ENCODE measurements around the gene ZNF264. TPM values are rescaled to one million over a fixed set of nuclear protein-coding genes. Genes with fewer than 3 reads are reported as not detected.
A peak's percentile ranks its signal among the peaks of the same experiment; 100 is the strongest.

Gene ZNF264
- total and polyA plus RNA-seq, 2 donors (not counting 1 experiment from before 2014, with no cell fraction given), result 12.1 to 72.4 TPM

GRCh38 chr19:57190301-57190700, 999 bp upstream of the ZNF264 start:
- Histone ChIP-seq H2AFZ (ENCODE audit: insufficient read depth, low read depth, low read length, poor library complexity, severe bottlenecking) (peak overlapping the region; percentile 99), H3K4me3 (ENCODE audit: control extremely low read depth in 1 of 5, extremely low read depth in 1 of 5, insufficient read depth in 1 of 5, low read depth in 2 of 5, low read length in 4 of 5) (no peak overlapping the region), H3K9ac (ENCODE audit: low read length) (peak overlapping the region; percentile 76), H4K20me1 (ENCODE audit: control insufficient read depth, insufficient read depth, low read length, poor library complexity, severe bottlenecking) (peaks cover 6% of the 10 kb centered on the region), H3K9me3 (ENCODE audit: control extremely low read depth in 1 of 3, control insufficient read depth in 2 of 3, insufficient read depth in 1 of 3, low read length in 2 of 3) (peaks cover 5 to 31% (median 7%) of the 10 kb centered on the region in 3 donors), H3K27ac (ENCODE audit: low read length in 2 of 2) (no peak overlapping the region), H3K36me3 (replicated peaks in 1 of 2; ENCODE audit: control extremely low read depth in 1 of 2, control insufficient read depth in 1 of 2, extremely low read depth in 1 of 2, insufficient read depth in 2 of 2, low read length in 1 of 2) (peaks cover 4 to 20% of the 10 kb centered on the region in 2 experiments), H3K4me1 (ENCODE audit: control insufficient read depth in 2 of 2, insufficient read depth in 2 of 2, low read length in 2 of 2) (peaks cover 20 to 21% of the 10 kb centered on the region in 2 donors), H3K4me2 (replicated peaks; ENCODE audit: low read depth, low read length, poor library complexity, severe bottlenecking) (no peak overlapping the region), H3K79me2 (ENCODE audit: control insufficient read depth, insufficient read depth, low read length) (peaks cover 36% of the 10 kb centered on the region), H3K27me3 (replicated peaks in 1 of 4; ENCODE audit: control extremely low read depth in 1 of 4, control insufficient read depth in 3 of 4, insufficient read depth in 4 of 4, low read length in 3 of 4) (peaks cover 0 to 11% (median 4%) of the 10 kb centered on the region in 4 experiments)
- TF ChIP-seq CTCF (IDR thresholded peaks at IDR 0.05), result no peak
- TF ChIP-seq EZH2 (IDR thresholded peaks at IDR 0.05; ENCODE audit: borderline replicate concordance, insufficient read depth, low read depth, low read length, poor library complexity, severe bottlenecking), result no peak
- ATAC-seq (ENCODE audit: low read depth) (no peak), DNase-seq (no peak)
- H3K4me3 Mint-ChIP-seq, result peak overlapping the region; percentile 92
- H3K27me3 Mint-ChIP-seq, result peaks cover 12% of the 10 kb centered on the region
- POLR2A ChIA-PET, result no interaction called here
- 67% methylated on average over 2 of the region's 3 CpGs for WGBS (ENCODE audit: insufficient coverage)
- H3K27ac Mint-ChIP-seq, result peak overlapping the region; percentile 96
- CTCF ChIA-PET, result no interaction called here
- peaks cover 25% of the 10 kb centered on the region for H3K4me1 Mint-ChIP-seq
- peaks cover 17% of the 10 kb centered on the region for H3K9me3 Mint-ChIP-seq (ENCODE audit: insufficient read depth)
- intact Hi-C loops (cut with micrococcal nuclease), result loop anchor here (5.0 kb wide), 1 partner anchor 788 kb away; the partner anchor contains the start of gene ZNF583

- H3K4me2 ChIP-seq (replicated peaks; ENCODE audit: low read depth, low read length, poor library complexity, severe bottlenecking), result peak overlapping the region; percentile 85
- peaks cover 8% of the 10 kb centered on the region for H3K27me3 Mint-ChIP-seq
- peaks cover 20 to 21% of the 10 kb centered on the region in 2 donors for H3K4me1 ChIP-seq (ENCODE audit: control insufficient read depth in 2 of 2, insufficient read depth in 2 of 2, low read length in 2 of 2)
- ATAC-seq (ENCODE audit: low read depth), result no peak
- H3K36me3 ChIP-seq (replicated peaks in 1 of 2; ENCODE audit: control extremely low read depth in 1 of 2, control insufficient read depth in 1 of 2, extremely low read depth in 1 of 2, insufficient read depth in 2 of 2, low read length in 1 of 2), result peaks cover 6 to 35% of the 10 kb centered on the region in 2 experiments
- peak overlapping the region in 1 of 2 donors; percentile 81 for H3K27ac ChIP-seq (ENCODE audit: low read length in 2 of 2)
- peak overlapping the region; percentile 83 for H3K27ac Mint-ChIP-seq
- intact Hi-C loops (cut with micrococcal nuclease), result loop anchor here (5.0 kb wide), 1 partner anchor 790 kb away; the partner anchor contains the start of gene ZNF583
- TF ChIP-seq CTCF (IDR thresholded peaks at IDR 0.05) (no peak), EZH2 (IDR thresholded peaks at IDR 0.05; ENCODE audit: borderline replicate concordance, insufficient read depth, low read depth, low read length, poor library complexity, severe bottlenecking) (no peak)
- peaks cover 47% of the 10 kb centered on the region for H3K79me2 ChIP-seq (ENCODE audit: control insufficient read depth, insufficient read depth, low read length)
- peak overlapping the region; percentile 99 for H2AFZ ChIP-seq (ENCODE audit: insufficient read depth, low read depth, low read length, poor library complexity, severe bottlenecking)
- H4K20me1 ChIP-seq (ENCODE audit: control insufficient read depth, insufficient read depth, low read length, poor library complexity, severe bottlenecking), result peaks cover 6% of the 10 kb centered on the region
- peaks cover 4 to 22% (median 5%) of the 10 kb centered on the region in 3 donors for H3K9me3 ChIP-seq (ENCODE audit: control extremely low read depth in 1 of 3, control insufficient read depth in 2 of 3, insufficient read depth in 1 of 3, low read length in 2 of 3)
- CTCF ChIA-PET, result no interaction called here
- H3K4me3 ChIP-seq (ENCODE audit: control extremely low read depth in 1 of 5, extremely low read depth in 1 of 5, insufficient read depth in 1 of 5, low read depth in 2 of 5, low read length in 4 of 5), result peak overlapping the region; percentile 35 to 94 (median 81)
- POLR2A ChIA-PET, result no interaction called here
- H3K9me3 Mint-ChIP-seq (ENCODE audit: insufficient read depth), result peaks cover 17% of the 10 kb centered on the region
- peaks cover 0 to 6% (median 1%) of the 10 kb centered on the region in 4 experiments for H3K27me3 ChIP-seq (replicated peaks in 1 of 4; ENCODE audit: control extremely low read depth in 1 of 4, control insufficient read depth in 3 of 4, insufficient read depth in 4 of 4, low read length in 3 of 4)
- DNase-seq, result no peak
- H3K4me3 Mint-ChIP-seq, result peak overlapping the region; percentile 92
- 25% methylated on average over 9 of the region's 9 CpGs for WGBS (ENCODE audit: insufficient coverage)
- H3K9ac ChIP-seq (ENCODE audit: low read length), result peak overlapping the region; percentile 76
- peaks cover 25% of the 10 kb centered on the region for H3K4me1 Mint-ChIP-seq
Observed at GRCh38 chr19:57192077-57192420, 749 bp downstream of the ZNF264 start.

Measured in B cell (primary cell).